Astrocyte (in vitro differentiated cells and primary cell): ENCODE data around the gene ELOVL2.

Experiments
- CTCF ChIP-seq: IDR thresholded peaks from 2 replicates; pipeline ENCODE4 v1.5.1; 2011; ENCODE audit warnings: low read depth, mild to moderate bottlenecking, inconsistent platforms, low read length, moderate library complexity; ENCODE audit not compliant: insufficient read depth
- EZH2 ChIP-seq: IDR thresholded peaks from 2 replicates; pipeline ENCODE4 v1.6.1; 2012; ENCODE audit warnings: mild to moderate bottlenecking, low read length, inconsistent platforms; ENCODE audit not compliant: insufficient read depth

DNA sequence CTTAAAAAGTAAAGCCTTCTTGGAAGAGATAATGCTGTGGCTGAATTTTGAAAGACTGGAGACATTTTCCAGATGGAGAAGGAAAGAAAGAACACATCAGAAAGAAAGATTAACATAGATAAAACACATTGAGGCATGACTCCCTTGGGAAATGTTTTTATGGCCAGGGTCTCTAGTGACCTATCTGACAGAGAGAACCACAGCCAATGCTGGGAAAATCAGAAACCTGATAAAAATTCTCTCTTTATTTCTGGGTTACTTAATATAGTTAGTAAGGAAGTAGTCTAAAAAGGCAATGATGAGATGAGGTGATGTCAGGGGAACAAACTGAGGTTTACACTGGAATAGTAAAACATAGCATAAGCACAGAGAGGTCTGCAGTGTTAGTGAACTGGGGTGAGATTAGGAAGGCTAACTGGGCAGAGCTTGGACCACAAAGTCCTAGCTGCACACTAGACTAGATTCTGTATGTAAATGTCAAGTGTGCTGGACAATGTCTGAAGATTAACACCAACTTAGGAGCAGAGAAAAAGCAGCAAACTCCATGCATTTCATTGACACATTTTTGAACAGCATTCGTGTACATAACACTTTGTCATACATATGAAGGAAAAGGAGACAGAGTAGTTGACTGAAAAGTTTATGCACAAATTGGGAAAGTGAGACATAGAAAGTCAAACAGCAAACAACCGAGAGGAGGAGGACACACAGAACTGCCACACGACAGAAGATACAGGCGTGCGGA lies 31.0 kb downstream of the ELOVL2 start:
- no peak for TF ChIP-seq CTCF
- no peak for TF ChIP-seq EZH2
